Upper lobe of left lung (tissue), 4 donors: ENCODE measurements around the gene METRN.

Experiments
- POLR2A ChIP-seq, 4 donors: fragments of 450-650 bp; IDR thresholded peaks; one replicate each; pipeline ENCODE4 v1.5.1; 2016 to 2017; ENCODE audit warnings: antibody characterized with exemption in 4 of 4, mild to moderate bottlenecking in 2 of 4
- POLR2AphosphoS5 ChIP-seq, 2 donors: sonication (generic); formaldehyde crosslinking; IDR thresholded peaks; one replicate each; pipeline ENCODE4 v1.5.1; 2017; ENCODE audit warnings: antibody characterized with exemption in 2 of 2
- TF ChIP-seq, protein P1 (sequence below), 6 experiments: fragments of 450-650 bp in 4 of 6; fragments of 200-600 bp in 2 of 6; sonication (generic) in 2 of 6; IDR thresholded peaks; one replicate each; pipeline ENCODE4 v1.5.1; 2016 to 2019; ENCODE audit warnings: antibody characterized with exemption in 6 of 6

GRCh38 chr16:724188-725040 is 9.5 kb downstream of the METRN start:
- TF ChIP-seq, protein P1, sequence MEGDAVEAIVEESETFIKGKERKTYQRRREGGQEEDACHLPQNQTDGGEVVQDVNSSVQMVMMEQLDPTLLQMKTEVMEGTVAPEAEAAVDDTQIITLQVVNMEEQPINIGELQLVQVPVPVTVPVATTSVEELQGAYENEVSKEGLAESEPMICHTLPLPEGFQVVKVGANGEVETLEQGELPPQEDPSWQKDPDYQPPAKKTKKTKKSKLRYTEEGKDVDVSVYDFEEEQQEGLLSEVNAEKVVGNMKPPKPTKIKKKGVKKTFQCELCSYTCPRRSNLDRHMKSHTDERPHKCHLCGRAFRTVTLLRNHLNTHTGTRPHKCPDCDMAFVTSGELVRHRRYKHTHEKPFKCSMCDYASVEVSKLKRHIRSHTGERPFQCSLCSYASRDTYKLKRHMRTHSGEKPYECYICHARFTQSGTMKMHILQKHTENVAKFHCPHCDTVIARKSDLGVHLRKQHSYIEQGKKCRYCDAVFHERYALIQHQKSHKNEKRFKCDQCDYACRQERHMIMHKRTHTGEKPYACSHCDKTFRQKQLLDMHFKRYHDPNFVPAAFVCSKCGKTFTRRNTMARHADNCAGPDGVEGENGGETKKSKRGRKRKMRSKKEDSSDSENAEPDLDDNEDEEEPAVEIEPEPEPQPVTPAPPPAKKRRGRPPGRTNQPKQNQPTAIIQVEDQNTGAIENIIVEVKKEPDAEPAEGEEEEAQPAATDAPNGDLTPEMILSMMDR (IDR thresholded peaks at IDR 0.05), result no peak
- TF ChIP-seq POLR2AphosphoS5 (IDR thresholded peaks at IDR 0.05) (no peak), POLR2A (IDR thresholded peaks at IDR 0.05) (no peak)
